Daoy (cell line): Measurements from ENCODE around the gene AATK. TPM values are rescaled to one million over a fixed set of nuclear protein-coding genes. Genes with fewer than 3 reads are reported as not detected.

ENCODE experiments used
- DNase-seq: peaks from one replicate; pipeline ENCODE4 v3.0.0-alpha.2; 2015; ENCODE audit warnings: low read depth
- total RNA-seq: library from RNA; depleted of rRNA; stranded (reverse); fragments of >200 nt; shearing (Covaris generic); gene quantifications from 2 replicates; pipeline ENCODE4 v1.2.3, GENCODE V29; 2014

The AATK gene
- total RNA-seq, 1 experiment from 2014 or later = 0.17 TPM

DNA sequence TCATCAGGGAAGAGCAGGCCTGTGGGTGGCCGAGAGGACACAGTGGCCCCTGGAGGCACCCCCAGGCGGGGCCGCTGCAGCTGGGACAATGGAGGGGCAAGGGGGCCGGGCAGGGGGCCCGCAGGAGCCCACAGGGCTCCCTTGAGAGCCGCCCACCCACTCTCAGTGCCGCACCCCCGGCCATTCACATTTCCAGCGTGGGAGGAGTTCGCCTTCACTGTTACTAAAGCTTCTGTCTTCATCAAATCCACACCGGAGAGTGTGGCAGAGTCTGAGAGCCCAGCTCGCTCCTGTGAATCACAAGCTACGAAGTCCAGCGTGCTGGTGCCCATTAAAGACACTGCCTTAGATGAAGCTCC is 21.6 kb downstream of the AATK start:
- no peak for DNase-seq

- DNase-seq = no peak
These were observed 22.2 kb downstream of the AATK start for GRCh38 chr17:81143717-81144422.

DNA sequence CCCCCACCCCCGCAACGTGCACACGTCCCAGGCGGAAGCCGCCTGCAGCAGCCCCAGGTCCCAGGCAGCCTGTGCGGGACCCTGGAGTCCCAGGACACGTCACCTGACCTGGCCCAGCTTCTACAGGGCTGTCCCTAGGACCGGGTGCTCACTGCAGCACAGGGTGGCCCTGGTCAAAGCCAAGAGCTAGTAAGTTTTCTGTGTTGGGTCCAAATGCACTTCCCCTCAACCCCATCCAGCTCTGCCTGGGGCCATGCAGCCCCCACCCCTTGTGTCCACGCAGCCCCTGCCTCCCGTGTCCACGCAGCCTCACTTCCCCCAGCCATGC is 22.9 kb downstream of the AATK start:
- DNase-seq = no peak

- peak; percentile 79 for DNase-seq
These were observed 23.5 kb downstream of the AATK start for GRCh38 chr17:81142301-81143199.

DNA sequence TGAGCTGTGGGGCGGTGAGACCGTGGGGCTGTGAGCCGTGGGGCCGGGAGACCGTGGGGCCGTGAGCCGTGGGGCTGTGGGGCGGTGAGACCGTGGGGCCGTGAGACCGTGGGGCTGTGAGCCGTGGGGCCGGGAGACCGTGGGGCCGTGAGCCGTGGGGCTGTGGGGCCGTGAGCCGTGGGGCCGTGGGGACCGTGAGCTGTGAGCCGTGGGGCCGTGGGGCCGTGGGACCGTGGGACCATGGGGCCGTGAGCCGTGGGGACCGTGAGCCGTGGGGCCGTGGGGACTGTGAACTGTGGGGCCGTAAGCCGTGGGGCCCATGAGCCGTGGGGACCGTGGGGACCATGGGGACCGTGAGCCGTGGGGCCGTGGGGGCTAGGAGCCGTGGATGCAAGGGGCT is 25.3 kb downstream of the AATK start:
- DNase-seq = no peak

GRCh38 chr17:81140018-81140417 is 26.0 kb downstream of the AATK start:
- DNase-seq = no peak

DNA sequence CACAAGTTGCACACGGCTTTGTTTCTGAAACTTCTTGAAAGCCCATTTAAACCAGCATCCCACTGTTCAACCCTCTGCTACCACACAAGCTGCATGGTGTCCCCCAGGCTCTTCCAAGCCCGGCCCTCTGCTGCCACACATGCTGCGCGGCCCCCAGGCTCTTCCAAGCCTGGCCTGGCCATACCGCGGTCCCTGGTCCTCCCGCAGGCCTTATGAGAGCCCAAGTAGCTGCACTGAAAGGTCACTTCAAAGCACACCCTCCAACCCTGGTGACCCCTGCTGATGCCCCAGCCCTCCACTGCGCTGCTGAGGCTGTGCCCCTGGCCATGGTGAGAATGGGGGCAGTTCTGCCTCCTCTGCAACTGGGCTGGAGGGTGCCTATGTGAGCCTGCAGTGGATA is 26.6 kb downstream of the AATK start:
- no peak for DNase-seq

GRCh38 chr17:81138500-81138899 is 27.5 kb downstream of the AATK start:
- no peak for DNase-seq

GRCh38 chr17:81138083-81138482 is 27.9 kb downstream of the AATK start:
- no peak for DNase-seq

DNA sequence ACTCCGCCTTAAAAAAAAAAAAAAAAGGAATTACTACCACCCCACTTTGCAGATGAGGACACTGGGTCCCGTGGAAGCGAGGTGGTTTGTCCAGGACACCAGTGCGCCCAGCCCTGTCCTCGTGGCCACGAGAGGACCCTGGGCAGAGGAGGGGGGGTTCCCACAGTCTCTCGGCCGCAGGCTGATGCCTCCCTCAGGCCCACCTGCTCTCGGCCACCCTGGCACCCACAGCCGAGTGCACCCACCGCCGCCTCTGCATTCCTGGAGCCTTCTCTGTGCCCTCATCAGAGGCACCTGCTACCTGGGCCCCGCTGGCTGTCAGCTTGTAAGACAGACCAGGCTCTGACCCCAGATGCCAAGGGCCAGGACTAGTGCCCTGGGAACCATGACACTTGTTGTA is 28.8 kb downstream of the AATK start:
- no peak for DNase-seq

DNA sequence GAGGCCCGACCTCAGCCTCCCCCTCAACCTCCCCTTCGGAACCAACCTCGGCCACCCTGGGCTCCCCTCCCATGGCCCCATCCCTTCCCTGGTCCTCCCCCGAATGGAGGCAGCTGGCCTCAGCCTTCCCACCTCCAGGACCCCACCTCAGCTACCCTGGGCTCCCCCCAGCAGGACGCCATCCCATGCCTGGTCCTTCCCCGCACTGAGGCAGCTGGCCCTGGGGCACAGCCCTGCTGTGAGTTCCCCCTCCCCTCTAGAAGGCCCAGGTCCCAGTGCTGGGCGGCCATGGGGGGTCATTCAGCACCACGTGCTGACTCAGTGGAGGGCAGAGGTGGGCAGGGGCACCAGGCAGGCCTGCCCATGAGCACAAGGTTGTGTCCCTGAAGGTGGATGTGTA is 29.7 kb downstream of the AATK start:
- DNase-seq = no peak

DNA sequence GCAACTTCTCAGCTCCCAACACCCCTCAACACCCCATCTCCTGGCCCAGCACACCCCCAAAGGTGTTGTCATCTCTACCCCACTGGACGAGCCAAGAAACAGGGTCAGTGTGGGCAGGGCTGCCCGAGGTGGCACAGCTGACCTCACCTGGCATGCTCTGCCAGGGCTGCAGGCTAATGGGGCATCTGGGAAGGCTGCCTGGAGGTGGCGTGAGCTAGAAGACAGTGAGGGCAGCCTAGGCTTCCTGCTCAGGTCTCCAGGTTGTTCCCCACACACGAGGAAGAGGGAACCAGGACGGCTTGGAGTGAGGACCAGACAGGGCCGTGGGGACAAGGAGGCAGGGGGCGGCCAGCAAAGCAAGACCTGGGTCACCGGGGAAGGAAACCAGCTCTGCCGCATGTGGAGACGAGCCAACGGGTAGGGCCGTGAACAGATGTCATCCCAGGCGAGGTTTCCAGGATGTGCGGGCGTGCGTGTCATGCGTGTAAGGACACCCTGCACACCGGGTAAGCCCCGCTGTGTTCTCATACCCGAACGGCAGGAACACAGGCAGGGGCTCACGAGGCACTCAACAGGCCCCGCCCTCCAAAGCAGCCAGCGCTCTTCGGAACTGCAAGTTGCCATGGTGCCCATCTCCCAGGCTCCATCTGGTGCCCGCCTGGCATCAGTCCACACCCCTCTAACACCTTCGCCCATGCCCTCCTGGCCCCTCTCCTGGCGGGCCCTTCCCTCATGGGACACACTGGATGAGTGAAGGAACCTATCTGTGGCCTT is 30.3 kb downstream of the AATK start:
- no peak for DNase-seq

- no peak for DNase-seq
These were observed 31.8 kb downstream of the AATK start for GRCh38 chr17:81134064-81134781.

- no peak for DNase-seq
These were observed 33.0 kb downstream of the AATK start for GRCh38 chr17:81132770-81133723.

DNA sequence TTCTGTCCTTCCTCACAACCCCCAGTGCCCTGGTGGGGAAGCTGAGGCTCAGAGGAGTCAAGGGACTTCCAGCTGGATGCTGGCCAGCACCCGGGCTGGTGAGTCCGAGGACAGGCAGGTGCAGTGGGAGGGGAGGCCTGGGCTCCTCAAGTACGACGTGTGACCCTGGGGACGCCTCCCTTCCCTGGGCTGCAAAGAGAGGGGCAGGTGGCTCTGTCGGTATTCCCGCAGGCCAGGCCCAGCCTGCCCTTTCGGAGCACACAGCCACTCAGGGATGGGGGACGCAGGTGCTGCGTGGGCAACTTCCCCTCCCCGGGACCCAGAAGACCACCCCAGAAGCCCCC is 33.9 kb downstream of the AATK start:
- DNase-seq = no peak

DNA sequence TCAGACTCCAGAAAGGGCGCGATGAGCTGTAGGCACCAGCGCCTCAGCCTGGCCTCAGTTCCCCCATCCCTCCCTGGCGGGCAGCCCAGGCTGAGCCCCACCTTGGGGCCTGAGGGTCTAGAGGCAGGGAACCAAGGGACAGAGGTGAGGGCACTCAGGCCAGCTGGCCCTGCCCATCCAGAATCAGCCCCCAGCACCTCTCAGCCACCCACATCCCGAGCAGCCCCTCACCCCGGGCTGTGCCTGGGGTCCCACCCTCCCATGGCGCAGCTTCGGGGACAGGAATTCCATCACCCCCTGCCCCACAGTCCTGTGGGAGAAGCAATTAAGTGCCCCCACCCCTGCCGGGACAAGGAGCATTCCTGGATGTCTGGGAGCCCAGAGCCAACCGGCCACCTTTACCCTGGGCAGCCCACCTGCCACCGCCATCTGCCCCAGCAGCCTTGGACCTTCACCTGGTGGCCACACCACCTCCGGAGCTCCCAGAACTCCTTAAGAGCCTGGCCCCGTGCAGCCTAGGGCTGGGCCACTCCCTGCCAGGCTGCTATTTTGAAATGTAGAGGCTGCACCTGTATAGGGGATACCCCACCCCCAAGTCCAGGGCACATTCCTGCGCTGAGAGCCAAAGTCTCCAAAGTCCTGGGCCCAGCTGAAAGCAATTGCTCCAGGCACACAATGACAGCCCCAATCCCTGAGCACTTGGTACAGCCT is 34.4 kb downstream of the AATK start:
- DNase-seq = no peak

GRCh38 chr17:81130385-81131361 is 35.3 kb downstream of the AATK start:
- DNase-seq = no peak

DNA sequence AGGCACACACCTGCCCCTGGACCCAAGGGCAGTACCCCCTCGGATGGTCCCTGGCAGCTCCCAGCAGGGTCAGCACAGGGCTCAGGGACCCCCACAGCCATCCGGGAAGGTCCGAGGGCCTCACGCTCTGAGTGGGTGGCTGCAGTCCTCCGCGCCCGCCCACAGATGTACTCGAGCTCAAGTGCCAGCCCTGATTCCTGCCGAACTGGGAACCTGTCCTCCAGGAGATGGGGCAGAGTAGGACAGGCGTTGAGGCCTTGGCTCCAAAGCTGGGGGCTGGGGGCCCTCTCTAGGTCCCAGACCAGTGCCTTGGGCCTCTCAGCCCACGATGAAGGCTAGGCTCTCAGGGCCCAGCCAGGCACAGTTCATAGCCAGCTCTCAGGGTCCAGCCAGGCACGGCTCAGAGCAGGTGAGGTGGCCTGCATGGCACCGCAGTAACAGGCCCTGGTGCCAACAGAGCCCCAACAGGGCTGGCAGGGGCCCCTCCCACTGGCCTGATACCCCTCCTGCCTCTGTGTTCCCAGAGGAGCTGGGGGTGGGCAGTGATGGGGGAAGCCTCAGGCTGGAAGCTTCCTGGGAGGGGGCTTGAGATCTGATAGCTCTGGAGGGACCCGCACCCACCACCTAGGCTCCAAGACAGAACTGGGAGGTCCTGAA is 36.2 kb downstream of the AATK start:
- no peak for DNase-seq

DNA sequence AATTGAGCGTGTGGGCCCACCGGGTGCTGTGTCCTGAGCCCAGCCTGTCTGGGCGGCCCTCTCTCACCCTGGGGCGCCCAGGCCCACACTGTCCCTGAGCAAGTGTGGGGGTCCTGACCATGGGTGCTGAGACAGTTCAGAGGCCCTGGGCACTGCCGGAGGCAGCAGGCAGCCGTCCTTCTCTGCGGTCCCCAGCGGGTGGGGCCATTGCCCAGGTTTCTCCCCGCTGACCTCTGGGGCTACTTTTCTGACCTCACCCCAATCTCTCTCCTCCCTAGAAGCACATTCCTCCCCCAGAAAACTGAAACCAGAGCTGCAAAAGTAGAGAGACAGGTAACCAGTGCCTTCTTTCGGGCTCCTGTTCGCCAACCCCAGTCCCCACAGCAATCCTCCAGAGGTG is 36.7 kb downstream of the AATK start:
- DNase-seq = no peak
